H1 (cell line): ENCODE measurements around the gene AEBP1. TPM values are rescaled to one million over a fixed set of nuclear protein-coding genes. Genes with fewer than 3 reads are reported as not detected.

ENCODE experiments used
- CTCF ChIA-PET: fragments of 300-600 bp; sonication (Branson Sonifier 250); formaldehyde crosslinking; loops from one replicate; lab custom pipeline; 2021; ENCODE audit not compliant: partially characterized antibody; lab: Charles Lee
- POLR2A ChIA-PET: fragments of 300-600 bp; sonication (Branson Sonifier 250); formaldehyde crosslinking; loops from one replicate; lab custom pipeline; 2021; ENCODE audit warnings: inconsistent platforms; ENCODE audit not compliant: partially characterized antibody; lab: Charles Lee
- DNase-seq, 2 experiments: peaks; one replicate each; pipeline versions ENCODE4 v3.0.0 to v3.0.0-alpha.2; 2010 to 2022; ENCODE audit warnings: low spot score in 2 of 2, low read depth in 1 of 2, mixed read lengths in 1 of 2
- FAIRE-seq: peaks from 2 replicates; lab custom pipeline; 2011; peaks lifted over from hg19 to GRCh38; lab: Jason Lieb, UNC
- H2AFZ ChIP-seq: 2 replicates; pipeline ENCODE4 v1.8.1; 2012; ENCODE audit warnings: low read length, inconsistent platforms
- H2AK5ac ChIP-seq: 2 replicates; pipeline ENCODE4 v1.6.1; 2013; ENCODE audit warnings: low read depth, low read length
- H2BK120ac ChIP-seq: replicated peaks from 2 replicates; pipeline ENCODE3; 2013; ENCODE audit warnings: low read depth, low read length, inconsistent platforms
- H2BK12ac ChIP-seq: 2 replicates; pipeline ENCODE4 v1.6.1; 2013; ENCODE audit warnings: low read depth, low read length
- H2BK15ac ChIP-seq: 2 replicates; pipeline ENCODE4 v1.6.1; 2013; ENCODE audit warnings: low read length
- H2BK20ac ChIP-seq: 2 replicates; pipeline ENCODE4 v1.6.1; 2013; ENCODE audit warnings: low read length
- H2BK5ac ChIP-seq: 2 replicates; pipeline ENCODE4 v1.6.1; 2013; ENCODE audit warnings: low read depth, low read length
- H3K14ac ChIP-seq: 2 replicates; pipeline ENCODE4 v1.6.1; 2013; ENCODE audit warnings: inconsistent platforms; ENCODE audit not compliant: insufficient read length
- H3K18ac ChIP-seq: 2 replicates; pipeline ENCODE4 v1.6.1; 2013; ENCODE audit warnings: low read length; ENCODE audit errors: extremely low read depth
- H3K23ac ChIP-seq: 2 replicates; pipeline ENCODE4 v1.6.1; 2013; ENCODE audit warnings: inconsistent platforms; ENCODE audit not compliant: insufficient read length
- H3K23me2 ChIP-seq: 2 replicates; pipeline ENCODE4 v1.6.1; 2013; ENCODE audit warnings: low read depth, low read length
- H3K27ac ChIP-seq: 2 replicates; pipeline ENCODE4 v1.6.1; 2011; ENCODE audit warnings: low read depth, low read length, inconsistent platforms
- H3K27me3 ChIP-seq, 4 experiments: replicated peaks in 1 of 4; 1 replicate in 1 of 4; 2 replicates in 3 of 4; pipeline versions ENCODE4 v1.6.1 to v1.8.1; 2011 to 2013; ENCODE audit warnings: low read length in 3 of 4, mild to moderate bottlenecking in 3 of 4, inconsistent platforms in 2 of 4, mixed read lengths in 2 of 4, moderate library complexity in 1 of 4; ENCODE audit not compliant: control insufficient read depth in 3 of 4, insufficient read depth in 3 of 4; ENCODE audit errors: extremely low read depth in 1 of 4
- H3K36me3 ChIP-seq, 4 experiments: 2 replicates each; pipeline versions ENCODE4 v1.6.1 to v1.8.1; 2011 to 2013; ENCODE audit warnings: mild to moderate bottlenecking in 4 of 4, low read length in 3 of 4, moderate library complexity in 2 of 4, control low read depth in 1 of 4, inconsistent platforms in 1 of 4; ENCODE audit not compliant: insufficient read depth in 4 of 4, control insufficient read depth in 2 of 4
- H3K4ac ChIP-seq: replicated peaks from 2 replicates; pipeline ENCODE3; 2013; ENCODE audit warnings: low read length, low read depth, mixed read lengths, inconsistent platforms; ENCODE audit not compliant: insufficient read length
- H3K4me1 ChIP-seq, 4 experiments: replicated peaks in 1 of 4; 1 replicate in 1 of 4; 2 replicates in 3 of 4; pipeline versions ENCODE4 v1.6.1 to v1.8.1; 2011 to 2013; ENCODE audit warnings: low read length in 3 of 4, inconsistent platforms in 2 of 4, mixed read lengths in 1 of 4; ENCODE audit not compliant: insufficient read depth in 4 of 4, control insufficient read depth in 3 of 4
- H3K4me2 ChIP-seq, 2 experiments: 2 replicates each; pipeline versions ENCODE4 v1.6.1 to v1.8.1; 2011 to 2013; ENCODE audit warnings: low read depth in 2 of 2, low read length in 2 of 2, control low read depth in 1 of 2, inconsistent platforms in 1 of 2, mild to moderate bottlenecking in 1 of 2; ENCODE audit not compliant: insufficient read depth in 1 of 2
- H3K4me3 ChIP-seq, 4 experiments: fragments of 200-600, 300-600 bp in 1 of 4; sonication (generic), shearing (Covaris generic), sonication (Bioruptor Twin) in 1 of 4; 2 replicates each; pipeline versions ENCODE4 v1.5.1 to v1.8.1; 2011 to 2016; ENCODE audit warnings: low read length in 4 of 4, low read depth in 3 of 4, control low read depth in 2 of 4, inconsistent platforms in 2 of 4, mild to moderate bottlenecking in 2 of 4, mixed read lengths in 1 of 4, moderate library complexity in 1 of 4; ENCODE audit not compliant: insufficient read depth in 2 of 4; ENCODE audit errors: extremely low read depth in 1 of 4
- H3K56ac ChIP-seq: replicated peaks from 2 replicates; pipeline ENCODE3; 2013; ENCODE audit warnings: low read depth, mild to moderate bottlenecking, mixed read lengths, low read length, inconsistent platforms; ENCODE audit not compliant: insufficient read length
- H3K79me1 ChIP-seq: 2 replicates; pipeline ENCODE4 v1.6.1; 2013; ENCODE audit warnings: low read depth, low read length, control low read depth
- H3K79me2 ChIP-seq, 2 experiments: 2 replicates each; pipeline versions ENCODE4 v1.6.1 to v1.8.1; 2012 to 2013; ENCODE audit warnings: low read length in 2 of 2, mild to moderate bottlenecking in 2 of 2, inconsistent platforms in 1 of 2; ENCODE audit not compliant: insufficient read depth in 2 of 2, control insufficient read depth in 1 of 2
- H3K9ac ChIP-seq, 4 experiments: replicated peaks in 1 of 4; 1 replicate in 1 of 4; 2 replicates in 3 of 4; pipeline versions ENCODE4 v1.6.1 to v1.8.1; 2011 to 2013; ENCODE audit warnings: low read depth in 3 of 4, low read length in 3 of 4, control low read depth in 2 of 4, mild to moderate bottlenecking in 2 of 4, moderate library complexity in 2 of 4, inconsistent platforms in 1 of 4; ENCODE audit errors: extremely low read depth in 1 of 4
- H3K9me3 ChIP-seq, 2 experiments: 2 replicates each; pipeline versions ENCODE4 v1.6.1 to v1.8.1; 2012 to 2013; ENCODE audit warnings: mild to moderate bottlenecking in 2 of 2, moderate library complexity in 2 of 2, control low read depth in 1 of 2, inconsistent platforms in 1 of 2, low read depth in 1 of 2, low read length in 1 of 2, mixed read lengths in 1 of 2; ENCODE audit not compliant: insufficient read depth in 2 of 2
- H4K20me1 ChIP-seq, 2 experiments: replicated peaks in 1 of 2; 2 replicates each; pipeline versions ENCODE3 to v1.8.1; 2011 to 2013; ENCODE audit warnings: inconsistent platforms in 2 of 2, low read length in 2 of 2, mild to moderate bottlenecking in 1 of 2; ENCODE audit not compliant: insufficient read depth in 2 of 2, control insufficient read depth in 1 of 2
- H4K5ac ChIP-seq: 2 replicates; pipeline ENCODE4 v1.6.1; 2013; ENCODE audit warnings: low read length, low read depth, mixed read lengths, inconsistent platforms; ENCODE audit not compliant: insufficient read length
- H4K8ac ChIP-seq: 2 replicates; pipeline ENCODE4 v1.8.0; 2013; ENCODE audit warnings: mild to moderate bottlenecking, moderate library complexity, low read length, inconsistent platforms; ENCODE audit not compliant: insufficient read depth; ENCODE audit errors: extremely low read depth
- H4K91ac ChIP-seq: replicated peaks from 2 replicates; pipeline ENCODE3; 2013; ENCODE audit warnings: low read length, mixed read lengths, inconsistent platforms; ENCODE audit not compliant: insufficient read length
- HDAC2 ChIP-seq, 2 experiments: fragments of 300-600 bp in 1 of 2; sonication (generic) in 1 of 2; IDR thresholded peaks; 2 replicates each; pipeline ENCODE4 v1.6.1; 2011 to 2012; ENCODE audit warnings: low read depth in 2 of 2, low read length in 2 of 2, mild to moderate bottlenecking in 2 of 2, moderate library complexity in 2 of 2, borderline replicate concordance in 1 of 2, inconsistent platforms in 1 of 2
- SUZ12 ChIP-seq: fragments of 200-600 bp; sonication (generic); IDR thresholded peaks from 2 replicates; pipeline ENCODE4 v1.6.1; 2012; ENCODE audit warnings: mild to moderate bottlenecking, inconsistent platforms, low read length, moderate library complexity, mixed read lengths
- WGBS, 2 experiments: shearing (Covaris generic) in 1 of 2; methylation state at CpG; one replicate each; pipeline versions ENCODE4 v1.1.6 to v1.1.7; 2013 to 2015; ENCODE audit warnings: low lambda C conversion rate in 2 of 2, mixed read lengths in 2 of 2, inconsistent platforms in 1 of 2, low coverage in 1 of 2, missing lambda C conversion rate in 1 of 2; ENCODE audit not compliant: insufficient replicate concordance in 2 of 2, insufficient coverage in 1 of 2, insufficient read length in 1 of 2; ENCODE audit errors: extremely low coverage in 1 of 2, missing lambda C conversion rate in 1 of 2; 5-methylcytosine and 5-hydroxymethylcytosine counted together
- polyA plus RNA-seq, 7 experiments: library from polyadenylated mRNA; depleted of rRNA in 3 of 7; stranded (reverse) in 5 of 7; unstranded in 2 of 7; fragments of >200 nt in 5 of 7; fragments of 200-250 nt in 2 of 7; gene quantifications; 1 replicate in 5 of 7; 2 replicates in 1 of 7; 4 replicates in 1 of 7; pipeline versions ENCODE4 v1.2.1 to v1.2.3, GENCODE V29; 2011 to 2013; ENCODE audit warnings: missing spikeins in 2 of 7, mixed read lengths in 2 of 7
- total RNA-seq: library from RNA; stranded (reverse); fragmentation: NEBNext Ultra II Directional; extraction: Animal tissue kit (Norgen Biotek cat#: 25700); gene quantifications from 2 replicates; pipeline ENCODE4 v1.2.1, GENCODE V29; 2021

Gene AEBP1
- total and polyA plus RNA-seq, 2 of the 8 experiments (the other 6 are each of a cell fraction or from before 2014, with no cell fraction given) = 10.4 to 41.2 TPM

DNA sequence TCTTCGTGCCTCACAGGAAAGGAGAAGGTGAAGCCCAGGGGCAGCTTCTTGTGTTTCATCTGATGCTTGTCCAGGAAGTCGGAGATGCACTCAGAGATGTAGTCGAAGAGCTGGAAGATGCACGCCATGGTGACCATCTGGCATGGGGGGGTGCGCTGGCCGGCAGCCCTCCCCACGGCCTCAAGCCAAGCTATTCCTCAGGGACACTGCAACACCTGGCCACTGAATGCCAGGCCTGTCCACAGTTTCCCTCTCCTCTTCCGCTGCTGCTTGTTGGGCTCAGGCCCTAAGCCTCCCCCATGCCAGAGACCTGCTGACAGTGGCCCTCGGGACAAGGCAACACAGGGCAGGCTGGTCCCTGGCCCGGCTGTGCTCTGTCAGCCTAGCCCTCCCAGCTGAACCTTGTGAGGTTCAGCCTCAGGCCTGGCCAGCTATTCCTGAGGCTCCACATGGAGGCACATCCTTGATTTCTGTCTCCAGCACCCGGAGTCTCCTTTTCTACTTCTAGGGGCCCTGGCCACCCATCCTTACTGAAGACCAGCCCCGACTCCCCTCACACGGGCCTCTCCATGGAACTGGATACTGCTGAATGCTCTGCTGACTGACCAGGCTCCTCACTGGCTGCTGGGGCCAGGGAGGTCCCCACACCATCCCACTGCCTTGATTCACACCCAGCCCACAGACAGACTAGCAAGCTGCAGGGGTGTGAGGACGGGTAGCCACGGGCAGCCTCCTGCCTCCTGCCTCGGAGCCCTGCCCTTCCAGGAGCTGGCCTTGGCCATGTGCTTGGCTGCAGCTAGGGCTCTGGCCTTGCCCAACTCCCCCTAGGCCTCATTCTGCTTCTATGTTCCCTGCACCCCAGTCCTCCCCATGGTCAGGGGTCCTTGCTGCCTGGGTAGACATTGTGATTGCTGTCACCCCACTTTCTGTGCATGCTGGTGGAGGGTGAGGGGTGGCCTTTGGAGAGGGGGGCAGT lies 47.1 kb downstream of the AEBP1 start:
- no peak overlapping the region for H3K9ac ChIP-seq
- H2BK120ac ChIP-seq = no peak overlapping the region
- H3K4ac ChIP-seq = no peak overlapping the region
- H3K56ac ChIP-seq = no peak overlapping the region
- H2BK15ac ChIP-seq = no peak overlapping the region
- WGBS, 2 experiments = 95% methylated on average over 16 of the region's 16 CpGs; no CpG with 5 or more reads in 1 of the 2 experiments
- H3K14ac ChIP-seq = no peak overlapping the region
- no peak overlapping the region for H3K4me2 ChIP-seq
- H3K4me1 ChIP-seq = peaks cover 0 to 9% (median 5%) of the 10 kb centered on the region in 4 experiments; a peak in 4 of 7 replicates
- FAIRE-seq = no peak
- no peak overlapping the region for H4K91ac ChIP-seq
- no peak overlapping the region for H3K18ac ChIP-seq
- peaks cover 1% of the 10 kb centered on the region; the same call in 1 of the 2 replicates for H3K23me2 ChIP-seq
- H2BK20ac ChIP-seq = no peak overlapping the region
- no peak overlapping the region for H3K4me3 ChIP-seq
- no peak overlapping the region for H2BK12ac ChIP-seq
- H3K79me1 ChIP-seq = no peaks in the 10 kb centered on the region
- ChIA-PET CTCF (interaction anchor here (1.0 to 6.1 kb wide), 6 partner anchors 20 to 79 kb away, joined by 3 to 46 read pairs (median 4); no protein-coding TSS in a partner anchor), POLR2A (interaction anchor here (0.9 to 1.8 kb wide), 3 partner anchors 11 to 50 kb away, joined by 3 to 5 read pairs (median 3); partner anchors contain the start of gene POLD2)
- no peak overlapping the region; the same call in 1 of the 2 replicates for H4K8ac ChIP-seq
- H3K9me3 ChIP-seq = no peaks in the 10 kb centered on the region
- no peak overlapping the region for H2BK5ac ChIP-seq
- no peaks in the 10 kb centered on the region for H3K79me2 ChIP-seq
- H3K23ac ChIP-seq = no peak overlapping the region
- H4K5ac ChIP-seq = no peak overlapping the region
- no peak for DNase-seq
- no peak overlapping the region for H2AFZ ChIP-seq
- no peak overlapping the region for H2AK5ac ChIP-seq
- no peak overlapping the region for H3K27ac ChIP-seq
- H3K36me3 ChIP-seq = no peaks in the 10 kb centered on the region
- no peaks in the 10 kb centered on the region for H4K20me1 ChIP-seq
- H3K27me3 ChIP-seq = peaks cover 0 to 5% (median 2%) of the 10 kb centered on the region in 4 experiments; a peak in 3 of 7 replicates
- TF ChIP-seq SUZ12 (no peak), HDAC2 (IDR thresholded peaks at IDR 0.05; ENCODE audit: borderline replicate concordance in 1 of 2, low read depth in 2 of 2, low read length in 2 of 2) (no peak)
